Superior temporal gyrus (tissue), 1 donor: ENCODE data around the gene CA10.
A peak's percentile ranks its signal among the peaks of the same experiment; 100 is the strongest.

Experiments used
- DNase-seq: peaks from one replicate; pipeline ENCODE4 v3.0.0-alpha.2; 2016; ENCODE audit errors: extremely low spot score

Gene CA10

DNA sequence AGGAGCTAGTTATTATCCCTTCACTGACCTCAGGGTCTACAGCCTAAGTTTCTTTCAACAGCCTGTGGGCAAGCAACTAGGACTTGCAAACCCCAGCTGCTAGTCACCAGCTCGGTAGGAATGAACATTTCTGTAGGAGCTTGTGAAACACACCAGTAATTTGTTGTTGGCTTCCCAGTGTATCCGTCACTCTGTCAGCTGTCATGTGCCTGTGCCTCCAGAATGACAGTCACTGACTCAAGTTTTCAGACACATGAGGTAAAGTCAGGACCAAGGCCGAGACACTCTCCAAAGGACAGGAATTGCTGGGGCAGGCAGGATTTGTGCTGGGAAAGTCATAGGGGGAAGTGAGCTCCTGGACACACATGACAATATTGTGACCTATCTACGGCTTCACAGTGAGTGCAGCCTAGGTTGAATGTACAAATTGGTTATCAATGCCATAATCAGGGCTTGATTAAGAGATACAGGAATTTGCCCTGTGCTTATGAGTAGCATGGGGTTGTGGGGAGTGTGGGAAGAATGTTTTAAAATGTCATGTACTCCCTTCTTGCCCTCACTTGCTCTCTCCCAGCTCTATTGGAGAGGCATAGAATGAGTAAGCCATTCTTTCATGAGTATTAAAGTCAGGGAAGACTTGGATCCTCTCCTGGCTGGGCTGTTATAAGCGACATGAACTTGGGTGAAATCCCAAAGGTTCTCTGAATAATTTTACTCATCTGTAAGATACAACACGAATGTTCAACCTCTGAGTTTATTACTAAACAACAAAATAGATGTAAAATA lies 506.8 kb downstream of the CA10 start:
- no peak for DNase-seq

DNA sequence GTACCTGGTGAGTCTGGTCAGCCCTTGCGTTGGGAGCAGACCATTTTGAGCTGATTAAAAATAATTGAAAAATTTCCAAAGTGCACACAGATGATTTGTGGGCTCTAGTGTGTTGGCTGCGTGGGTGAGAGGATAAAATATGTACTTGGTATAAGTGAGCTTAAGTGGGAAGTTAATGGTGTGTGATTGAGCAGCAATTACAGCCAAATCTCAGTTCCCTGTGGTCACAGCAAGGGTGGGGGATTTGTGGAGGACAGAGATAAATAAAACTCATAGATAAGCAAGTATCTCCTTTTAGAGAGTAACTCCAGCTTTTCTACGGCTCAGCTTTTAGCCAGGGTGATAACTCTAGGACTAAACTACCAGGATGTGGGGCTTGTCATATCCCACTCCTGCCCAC lies 507.7 kb downstream of the CA10 start:
- DNase-seq = no peak

DNA sequence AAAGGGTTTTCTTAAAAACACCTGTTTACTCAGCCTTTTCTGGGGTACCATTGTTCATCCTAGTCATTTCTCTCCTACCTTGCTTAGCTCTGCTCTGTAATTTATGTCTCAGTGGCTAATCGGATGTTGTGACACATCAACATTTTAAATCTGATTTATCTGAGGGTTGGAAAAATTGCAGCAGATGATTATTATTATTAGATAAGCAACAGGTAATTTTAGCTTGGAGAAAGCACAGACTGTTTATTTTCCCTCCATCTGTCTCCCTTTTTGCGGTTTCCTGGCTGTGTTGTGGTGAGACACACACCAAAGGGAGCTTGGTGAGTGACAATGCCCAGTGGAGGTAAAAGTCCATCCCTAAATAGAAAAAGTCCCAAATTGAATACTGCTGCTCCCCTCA lies 508.3 kb downstream of the CA10 start:
- DNase-seq = no peak

DNA sequence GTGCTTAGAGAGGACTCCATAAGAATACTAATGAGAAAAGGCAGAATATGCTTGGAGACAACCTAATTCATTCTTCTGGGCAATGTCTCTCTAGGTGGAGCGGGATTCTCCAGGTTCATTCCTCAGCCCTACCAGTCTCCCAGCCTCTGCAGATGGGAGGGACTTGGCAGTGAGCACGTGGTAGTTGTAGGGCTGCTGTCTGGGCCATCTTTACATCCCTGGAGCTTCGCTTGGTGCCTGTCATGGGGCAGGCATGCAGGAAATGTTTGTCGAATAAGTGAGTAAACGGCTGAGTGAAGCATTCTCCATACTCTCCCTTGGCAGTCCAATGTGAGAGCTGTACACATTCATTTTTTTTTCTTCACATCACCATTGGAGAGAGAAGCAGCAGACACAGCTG lies 510.7 kb downstream of the CA10 start:
- DNase-seq = no peak

DNA sequence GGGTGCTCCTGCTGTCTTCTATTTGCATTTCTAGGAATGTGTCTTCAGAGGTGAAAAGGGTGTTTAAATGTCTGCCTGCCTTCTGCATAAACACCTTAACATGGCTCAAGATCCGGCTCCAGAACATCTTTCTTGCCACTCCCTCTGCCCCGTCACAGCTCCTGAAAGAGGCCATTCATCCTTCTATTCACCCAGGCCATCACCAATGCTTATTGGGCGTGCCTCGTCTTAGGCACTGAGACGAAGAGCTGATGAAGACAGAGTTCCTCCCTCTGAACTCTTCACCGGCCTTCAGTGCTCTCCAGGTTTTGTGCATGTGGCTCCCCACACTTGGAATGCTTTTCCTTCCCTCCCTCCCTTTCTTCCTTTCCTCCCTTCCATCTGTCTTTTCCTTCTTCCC lies 511.4 kb downstream of the CA10 start:
- DNase-seq = no peak

DNA sequence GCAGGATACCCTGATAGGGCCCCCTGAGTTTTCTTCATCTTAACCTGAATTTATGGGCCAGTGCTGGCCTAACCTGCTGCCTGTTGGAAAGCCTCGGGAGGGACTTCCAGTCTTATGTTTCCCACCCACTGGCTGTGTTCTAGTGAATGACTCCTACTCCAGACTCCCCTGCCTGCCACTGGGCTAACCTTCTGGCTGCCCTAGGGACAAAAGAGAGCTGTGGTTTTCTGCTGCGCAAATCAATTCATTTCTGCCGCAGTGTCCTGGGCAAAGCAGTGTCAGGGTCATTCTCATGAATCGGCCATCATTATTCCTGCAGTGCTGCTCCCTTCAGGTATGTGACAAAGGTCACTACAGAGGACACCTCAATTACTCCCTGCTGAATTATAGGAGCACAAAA lies 512.0 kb downstream of the CA10 start:
- DNase-seq = no peak

DNA sequence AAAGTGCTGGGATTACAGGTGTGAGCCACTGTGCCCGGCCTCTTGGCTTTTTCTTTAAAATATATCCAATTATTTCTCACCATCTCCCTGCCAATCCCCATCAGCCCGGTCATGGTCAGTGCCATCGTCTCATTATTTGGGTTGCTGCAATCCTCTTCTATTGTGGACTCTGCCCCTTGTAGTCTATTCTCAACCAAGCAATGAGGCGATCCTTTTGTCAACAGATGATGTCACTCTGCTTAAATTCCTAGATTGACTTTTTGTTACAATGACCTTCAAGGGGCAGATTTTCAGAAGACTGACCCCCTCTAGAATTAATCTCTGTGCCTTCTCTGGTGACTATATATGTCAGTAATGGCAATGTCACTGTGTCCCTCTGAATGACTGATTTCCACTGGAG lies 513.5 kb downstream of the CA10 start:
- no peak for DNase-seq

DNA sequence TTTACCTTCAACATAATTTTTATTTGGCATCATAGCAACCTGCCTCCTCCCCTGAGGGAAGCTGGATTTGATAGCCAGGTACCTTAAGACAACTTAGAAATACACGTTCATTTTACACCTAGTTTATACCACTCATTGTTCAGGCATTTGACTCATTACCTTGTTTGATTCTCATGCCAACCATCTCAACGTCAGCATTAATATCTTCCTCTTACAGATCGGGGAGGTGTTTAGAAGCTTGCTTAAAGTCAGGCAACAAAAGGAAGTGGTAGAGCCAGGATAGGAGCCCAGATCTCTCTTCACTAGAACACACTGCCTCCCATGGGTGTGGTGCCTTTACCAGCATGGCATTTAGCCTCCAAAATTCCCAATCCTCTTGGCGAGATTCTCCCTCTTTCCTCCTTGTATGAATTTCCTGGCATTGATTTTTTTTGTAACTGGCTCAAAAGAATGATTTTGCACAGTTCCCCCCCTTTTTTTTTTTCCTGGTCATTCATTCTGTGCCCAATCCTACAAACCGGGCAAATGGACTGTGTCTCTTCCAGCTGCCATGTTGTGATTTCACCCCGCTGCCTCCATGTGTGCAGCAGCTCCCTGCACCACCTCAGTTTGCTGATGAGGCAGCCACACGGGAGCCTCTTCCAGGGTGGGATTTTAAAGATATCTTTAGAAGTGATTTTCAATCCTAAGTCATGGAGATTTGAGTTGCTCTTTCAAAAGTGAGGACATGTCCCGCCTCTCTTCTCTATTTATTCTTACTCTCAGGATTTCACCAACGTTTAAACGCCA lies 514.6 kb downstream of the CA10 start:
- no peak for DNase-seq

DNA sequence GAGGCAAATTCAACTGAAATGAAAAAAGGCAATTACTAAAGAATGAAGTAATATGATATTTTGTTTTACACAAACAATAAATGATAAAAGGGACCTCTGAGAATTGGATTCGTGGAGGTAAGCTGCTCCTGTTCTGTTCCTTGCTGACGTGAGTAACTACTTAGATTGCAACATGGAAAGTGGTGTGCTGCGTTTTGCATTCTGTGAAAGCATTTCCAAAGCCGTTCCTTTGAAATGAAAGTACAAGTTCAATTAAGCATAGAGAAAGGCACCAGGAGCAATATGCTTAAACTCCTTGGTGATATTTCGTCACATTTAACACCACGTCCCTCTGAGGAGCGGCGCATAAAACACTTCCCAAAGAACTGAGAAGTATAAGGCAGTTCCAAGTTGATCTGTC lies 516.5 kb downstream of the CA10 start:
- DNase-seq = no peak

DNA sequence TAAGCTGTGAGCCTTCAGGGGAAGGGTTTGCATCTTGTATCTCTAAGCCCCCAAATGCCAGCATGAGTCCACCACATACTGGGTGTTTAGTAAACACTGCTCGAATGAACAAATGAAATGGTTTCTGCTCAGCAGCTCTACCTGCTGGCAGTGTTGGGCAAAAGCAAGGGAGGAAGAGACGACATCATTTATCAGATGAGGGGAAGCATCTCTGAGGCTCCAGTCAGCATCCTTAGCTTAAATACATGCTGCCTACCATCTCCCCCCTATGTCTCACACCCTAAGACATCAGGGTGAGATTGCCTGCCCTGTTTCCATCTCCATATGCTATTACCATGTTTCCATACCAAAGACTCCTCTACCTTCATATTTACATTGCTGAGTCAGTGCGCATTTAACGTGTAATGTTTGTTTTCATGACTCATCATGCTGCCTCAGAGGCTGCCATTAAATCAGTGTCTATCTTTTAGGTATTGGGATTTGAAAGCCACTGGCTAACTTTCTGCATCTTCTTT lies 518.3 kb downstream of the CA10 start:
- no peak for DNase-seq

DNA sequence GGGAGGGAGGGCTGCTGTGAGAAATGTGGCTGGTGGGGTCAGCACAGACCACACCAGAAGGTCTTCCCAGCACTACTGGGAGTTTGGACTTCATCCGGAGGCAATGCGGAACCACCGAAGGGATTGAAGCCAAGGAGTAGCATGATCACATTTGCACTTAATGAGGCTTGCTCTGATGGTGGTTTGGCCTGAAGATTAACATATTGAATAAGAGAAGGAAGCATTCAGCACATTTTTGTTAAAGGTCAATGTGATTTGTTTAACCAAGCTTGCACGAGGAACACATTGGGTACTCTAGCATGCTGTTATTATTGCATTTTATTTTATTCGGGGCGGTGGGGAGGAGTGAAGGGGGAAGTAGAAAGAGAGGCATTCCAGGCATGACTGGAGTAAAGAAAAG lies 519.5 kb downstream of the CA10 start:
- no peak for DNase-seq

DNA sequence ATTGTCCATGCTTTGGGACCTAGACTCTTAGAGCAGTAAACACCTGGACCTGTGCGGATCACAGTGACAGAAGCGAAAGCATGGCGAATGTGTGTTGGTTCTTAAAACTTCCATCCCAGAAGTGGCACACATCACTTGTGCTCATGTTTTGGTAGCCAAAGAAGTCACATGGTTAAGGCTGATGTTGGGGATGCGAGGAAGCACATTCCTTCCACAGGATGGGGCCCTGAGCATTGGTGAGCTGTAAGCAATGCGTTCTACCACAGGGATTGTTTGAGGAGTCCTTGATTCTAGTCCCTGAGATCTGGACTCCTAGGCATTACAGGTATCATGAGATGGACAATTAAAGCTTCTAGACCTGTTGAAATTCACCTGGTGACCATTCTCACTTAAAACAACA lies 522.2 kb downstream of the CA10 start:
- no peak for DNase-seq

DNA sequence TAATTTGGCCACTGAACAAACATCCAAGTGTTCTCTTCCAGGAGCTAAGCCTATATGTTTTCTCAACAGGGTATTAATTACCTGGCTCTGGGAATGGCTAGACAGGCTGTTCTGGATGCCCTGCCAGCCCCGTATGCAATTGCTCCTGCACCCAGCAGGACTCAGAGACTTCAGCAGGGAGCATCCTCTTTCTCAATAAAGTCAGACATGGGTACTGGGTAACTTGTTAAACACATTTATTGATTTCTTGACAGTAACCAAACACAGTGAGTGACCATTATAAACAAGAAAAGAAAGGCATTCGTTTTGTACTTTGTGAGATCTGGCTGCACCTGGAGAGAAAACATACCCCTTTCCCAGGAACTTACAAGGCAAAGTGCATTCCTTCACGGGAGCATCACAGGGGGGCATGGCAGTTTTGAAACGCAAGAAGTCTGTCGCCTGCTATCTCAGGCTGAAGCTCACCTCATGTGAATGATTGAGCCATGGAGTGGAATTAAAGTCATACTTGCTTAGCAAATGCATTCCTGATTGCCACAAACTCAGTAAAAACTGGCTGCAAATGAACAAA lies 528.3 kb downstream of the CA10 start:
- DNase-seq = no peak

DNA sequence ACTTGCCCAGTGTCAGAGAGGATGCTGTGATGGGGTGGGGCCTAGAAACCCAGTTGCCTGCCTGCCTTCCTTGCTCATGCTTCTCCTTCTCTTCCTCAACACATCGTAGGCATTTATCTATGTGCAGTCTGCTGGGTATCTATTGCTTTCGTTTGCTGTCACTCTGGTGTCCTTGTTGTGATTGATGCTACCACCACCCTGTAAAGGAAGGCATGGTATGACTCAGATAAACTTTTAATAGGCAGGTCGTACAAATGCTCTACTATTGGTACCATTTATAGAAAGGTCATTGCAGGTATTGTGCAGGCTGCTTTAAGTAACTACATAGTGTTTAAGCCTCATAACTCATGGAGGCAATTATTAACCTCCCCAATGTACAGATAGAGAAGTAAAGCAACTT lies 529.3 kb downstream of the CA10 start:
- DNase-seq = no peak

DNA sequence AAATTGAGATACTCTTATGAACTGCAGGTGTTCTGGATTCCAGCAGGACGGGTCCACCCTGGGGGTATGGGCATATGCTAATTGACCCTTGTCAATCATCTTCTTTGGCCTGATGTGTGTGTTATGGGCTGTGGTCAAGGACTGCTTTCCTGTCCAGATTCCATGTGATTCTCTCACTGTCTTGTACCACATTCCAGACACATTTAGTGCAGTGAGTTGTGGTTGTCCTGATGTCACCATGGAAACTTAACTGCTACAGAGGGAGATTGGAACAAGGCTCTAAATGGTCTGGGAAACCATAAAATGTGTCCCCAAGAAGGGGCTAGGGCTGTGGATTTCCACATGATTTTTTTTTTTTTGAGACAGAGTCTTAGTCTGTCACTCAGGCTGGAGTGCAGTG lies 530.7 kb downstream of the CA10 start:
- no peak for DNase-seq

DNA sequence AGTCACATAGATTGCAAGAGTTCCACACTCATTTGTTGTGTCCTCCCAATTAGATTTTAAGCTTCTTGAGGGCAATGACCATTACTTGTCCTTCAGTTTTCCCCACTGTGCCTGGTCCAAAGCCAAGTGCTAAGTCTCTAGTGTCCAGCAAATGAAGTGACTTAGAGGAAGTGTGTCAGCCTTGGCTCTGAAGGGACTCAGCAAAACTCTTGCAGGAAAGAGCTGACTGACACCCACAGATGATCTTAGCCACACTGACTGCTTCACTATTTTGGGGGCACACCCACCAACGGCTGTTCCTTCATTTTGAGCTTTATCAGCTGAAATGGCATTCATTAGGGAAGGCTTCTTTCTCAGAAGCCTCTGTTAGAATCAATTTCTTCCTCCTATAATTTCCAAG lies 540.0 kb downstream of the CA10 start:
- DNase-seq = no peak

DNA sequence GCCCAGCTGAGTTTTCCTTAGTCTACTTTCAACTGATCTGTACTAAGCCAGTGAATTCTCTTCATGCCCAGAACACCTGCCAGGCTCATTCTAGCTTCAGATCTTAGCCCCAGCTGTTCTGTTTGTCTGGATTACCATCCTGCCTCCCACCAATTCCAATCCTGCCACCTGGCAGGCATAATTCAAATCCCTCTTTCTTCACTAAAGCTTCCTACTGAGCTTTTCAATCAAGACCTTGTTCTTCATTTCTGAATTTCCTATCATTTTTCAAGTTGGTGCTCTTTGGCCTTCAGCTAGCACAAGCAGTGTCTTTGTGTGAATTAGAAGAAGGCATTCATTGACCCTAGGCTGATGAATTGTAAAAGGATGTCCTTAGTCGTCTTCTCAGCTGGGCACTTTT lies 540.5 kb downstream of the CA10 start:
- DNase-seq = peak; percentile 50

DNA sequence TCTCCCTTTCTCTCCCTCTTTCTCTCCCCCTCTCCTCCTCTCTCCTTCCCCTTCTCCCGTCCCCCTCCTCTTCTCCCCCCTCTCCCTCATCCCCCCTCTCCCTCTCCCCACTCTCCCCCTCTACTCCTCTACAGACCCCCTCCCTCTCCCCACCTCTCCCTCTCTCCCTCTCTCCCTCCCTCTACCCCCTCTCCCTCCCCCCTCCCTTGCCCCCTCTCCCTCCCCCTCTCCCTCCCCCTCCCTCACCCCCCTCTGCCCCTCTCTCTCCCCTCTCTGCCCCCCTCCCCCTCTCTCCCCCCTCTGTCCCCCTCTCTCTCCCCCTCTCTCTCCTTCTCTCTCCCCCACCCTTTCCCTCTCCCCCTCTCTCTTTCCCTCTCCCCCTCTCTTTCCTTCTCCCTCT lies 545.3 kb downstream of the CA10 start:
- no peak for DNase-seq

DNA sequence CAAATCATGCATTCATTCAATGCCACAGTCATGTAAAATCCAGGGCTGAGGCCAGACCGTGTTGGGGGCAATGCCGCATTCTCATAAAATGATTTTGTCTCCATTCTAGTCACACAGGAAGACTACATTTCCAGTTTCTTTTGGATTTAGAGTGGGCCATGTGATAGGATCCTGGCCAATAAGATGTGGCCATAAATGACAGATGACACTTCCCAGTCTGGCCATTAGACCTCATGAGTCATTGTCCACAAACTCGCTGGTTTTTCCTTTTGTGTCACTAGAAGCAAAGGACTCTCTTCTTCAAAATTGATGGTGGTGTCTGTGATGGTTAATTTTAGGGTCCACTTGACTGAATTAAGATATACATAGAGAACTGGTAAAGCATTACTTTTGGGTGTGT lies 545.8 kb downstream of the CA10 start:
- DNase-seq = no peak

DNA sequence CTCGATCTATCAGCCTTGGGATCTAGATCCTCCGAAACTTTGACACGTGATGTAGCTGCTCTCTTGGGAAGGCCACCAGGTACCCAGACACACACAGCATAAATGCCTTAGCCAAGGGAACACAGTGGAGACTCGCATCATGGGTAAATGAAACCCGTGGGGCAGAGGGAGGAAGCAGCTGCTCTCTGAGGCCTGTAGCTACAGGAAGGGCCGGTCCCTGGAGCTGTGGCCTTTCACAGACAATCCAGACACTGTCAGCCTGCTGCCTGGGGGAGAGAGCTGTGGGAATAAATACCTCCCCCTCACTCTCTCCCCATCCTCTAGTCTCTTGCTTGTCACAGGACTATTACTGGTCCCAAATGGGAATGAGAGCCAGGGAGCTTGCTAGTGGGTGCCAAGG lies 546.9 kb downstream of the CA10 start:
- DNase-seq = no peak

DNA sequence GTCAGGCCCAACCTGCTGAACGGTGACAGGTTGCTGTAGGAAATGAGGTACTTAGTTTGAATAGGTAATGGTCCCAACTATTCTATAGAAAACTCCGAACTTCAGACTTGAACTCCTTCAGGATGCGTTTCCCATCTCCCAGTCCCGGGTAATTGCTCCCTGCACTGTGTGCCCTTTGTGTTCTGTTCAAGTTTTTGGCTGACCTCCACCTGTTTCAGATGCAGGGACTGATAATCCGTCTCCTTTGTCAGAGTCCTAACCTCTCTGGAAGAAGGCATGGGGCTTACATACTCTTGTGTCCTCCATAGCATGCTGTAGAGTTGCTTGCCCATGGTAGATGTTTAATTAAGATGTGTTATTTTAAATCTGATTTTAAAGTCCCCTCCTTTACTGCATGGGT lies 547.7 kb downstream of the CA10 start:
- no peak for DNase-seq

DNA sequence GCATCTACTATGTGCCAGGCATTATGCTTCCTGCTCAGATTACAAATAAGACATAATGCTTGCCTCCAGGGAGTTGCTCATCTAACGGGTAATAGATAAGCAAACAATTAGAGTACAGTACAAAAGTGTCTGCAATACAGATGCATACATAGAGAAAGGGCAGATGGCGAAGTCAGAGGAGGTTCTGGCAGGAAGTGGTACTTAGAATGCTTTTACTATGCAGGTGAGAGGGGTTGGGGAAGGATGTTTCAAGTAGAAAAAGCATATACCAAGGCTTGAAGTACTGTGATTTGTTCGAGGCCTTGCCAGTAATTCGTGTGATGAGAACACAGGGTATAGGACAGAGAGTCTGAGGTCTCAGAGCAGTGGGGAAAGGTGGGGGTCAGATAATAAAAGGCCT lies 548.4 kb downstream of the CA10 start:
- DNase-seq = no peak
